Measurements from ENCODE around the gene LST1. TPM values are rescaled to one million over a fixed set of nuclear protein-coding genes. Genes with fewer than 3 reads are reported as not detected.

Gene LST1
- total RNA-seq, 1 experiment from 2014 or later = not detected

- no peak overlapping the region for H3K27ac ChIP-seq (ENCODE audit: low read depth, low read length, poor library complexity, severe bottlenecking)
- BruUV-seq (replicated peaks) = no TSS peak
- no peaks in the 10 kb centered on the region for H3K4me1 ChIP-seq (ENCODE audit: insufficient read depth, low read length, poor library complexity, severe bottlenecking)
- CTCF ChIA-PET = no interaction called here
- H3K9me3 ChIP-seq (ENCODE audit: low read depth, low read length, poor library complexity, severe bottlenecking) = no peaks in the 10 kb centered on the region
- no peak for DNase-seq (ENCODE audit: low spot score)
- intact Hi-C loops (cut with micrococcal nuclease; ENCODE audit: unreplicated experiment) = no loop called here
- no peaks in the 10 kb centered on the region for H3K27me3 ChIP-seq (replicated peaks; ENCODE audit: insufficient read depth, low read depth, low read length, poor library complexity)
- POLR2A ChIA-PET (ENCODE audit: low non-redundant PET) = no interaction called here
- TF ChIP-seq, protein P1, sequence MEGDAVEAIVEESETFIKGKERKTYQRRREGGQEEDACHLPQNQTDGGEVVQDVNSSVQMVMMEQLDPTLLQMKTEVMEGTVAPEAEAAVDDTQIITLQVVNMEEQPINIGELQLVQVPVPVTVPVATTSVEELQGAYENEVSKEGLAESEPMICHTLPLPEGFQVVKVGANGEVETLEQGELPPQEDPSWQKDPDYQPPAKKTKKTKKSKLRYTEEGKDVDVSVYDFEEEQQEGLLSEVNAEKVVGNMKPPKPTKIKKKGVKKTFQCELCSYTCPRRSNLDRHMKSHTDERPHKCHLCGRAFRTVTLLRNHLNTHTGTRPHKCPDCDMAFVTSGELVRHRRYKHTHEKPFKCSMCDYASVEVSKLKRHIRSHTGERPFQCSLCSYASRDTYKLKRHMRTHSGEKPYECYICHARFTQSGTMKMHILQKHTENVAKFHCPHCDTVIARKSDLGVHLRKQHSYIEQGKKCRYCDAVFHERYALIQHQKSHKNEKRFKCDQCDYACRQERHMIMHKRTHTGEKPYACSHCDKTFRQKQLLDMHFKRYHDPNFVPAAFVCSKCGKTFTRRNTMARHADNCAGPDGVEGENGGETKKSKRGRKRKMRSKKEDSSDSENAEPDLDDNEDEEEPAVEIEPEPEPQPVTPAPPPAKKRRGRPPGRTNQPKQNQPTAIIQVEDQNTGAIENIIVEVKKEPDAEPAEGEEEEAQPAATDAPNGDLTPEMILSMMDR (conservative IDR thresholded peaks at IDR 0.05; ENCODE audit: low read depth, low read length) = no peak
- no peak for TF ChIP-seq EZH2 (IDR thresholded peaks at IDR 0.05; ENCODE audit: borderline replicate concordance, low read depth, low read length, poor library complexity, severe bottlenecking)
- H3K36me3 ChIP-seq (ENCODE audit: insufficient read depth, low read length, poor library complexity, severe bottlenecking) = peaks cover 99% of the 10 kb centered on the region
- H3K4me3 ChIP-seq (ENCODE audit: low read depth, low read length, poor library complexity, severe bottlenecking) = no peak overlapping the region
Observed at GRCh38 chr6:31634969-31635575, 49.0 kb downstream of the LST1 start.

- Histone ChIP-seq H3K4me1 (ENCODE audit: insufficient read depth, low read length, poor library complexity, severe bottlenecking) (no peaks in the 10 kb centered on the region), H3K4me3 (ENCODE audit: low read depth, low read length, poor library complexity, severe bottlenecking) (no peak overlapping the region), H3K27ac (ENCODE audit: low read depth, low read length, poor library complexity, severe bottlenecking) (no peak overlapping the region), H3K36me3 (ENCODE audit: insufficient read depth, low read length, poor library complexity, severe bottlenecking) (peaks cover 99% of the 10 kb centered on the region), H3K27me3 (replicated peaks; ENCODE audit: insufficient read depth, low read depth, low read length, poor library complexity) (no peaks in the 10 kb centered on the region), H3K9me3 (ENCODE audit: low read depth, low read length, poor library complexity, severe bottlenecking) (no peaks in the 10 kb centered on the region)
- intact Hi-C loops (cut with micrococcal nuclease; ENCODE audit: unreplicated experiment) = no loop called here
- DNase-seq (ENCODE audit: low spot score) = no peak
- TSS peak; percentile 34 for BruUV-seq (replicated peaks)
- POLR2A ChIA-PET (ENCODE audit: low non-redundant PET) = interaction anchor here (0.6 kb wide), 1 partner anchor 23 kb away, joined by 4 read pairs; the partner anchor contains the start of gene C6orf47
- CTCF ChIA-PET = no interaction called here
- no peak for TF ChIP-seq EZH2 (IDR thresholded peaks at IDR 0.05; ENCODE audit: borderline replicate concordance, low read depth, low read length, poor library complexity, severe bottlenecking)
- TF ChIP-seq, protein P1 (conservative IDR thresholded peaks at IDR 0.05; ENCODE audit: low read depth, low read length) = no peak
Observed at GRCh38 chr6:31636698-31637596, 50.9 kb downstream of the LST1 start.

Small RNA genes lying within 50 kb of the gene (microRNA-seq; reads per million reads assigned to microRNA genes)
- 1.1 reads per million for gene MIR6832

Other genes starting within 250 kb of the LST1 start
- 27.3 and 29.9 TPM in 2 replicates for gene HLA-B, start 229.1 kb upstream of the LST1 start, total RNA-seq (2021)
- 31.6 and 41.2 TPM in 2 replicates for gene MICA, start 182.7 kb upstream of the LST1 start, total RNA-seq (2021)
- gene MICB, start 88.1 kb upstream of the LST1 start, total RNA-seq (2021) = 11.1 and 12.7 TPM in 2 replicates
- not detected in 2 replicates for gene MCCD1, start 57.3 kb upstream of the LST1 start, total RNA-seq (2021)
- gene DDX39B, start 44.3 kb upstream of the LST1 start, total RNA-seq (2021) = 558 and 594 TPM in 2 replicates
- 2.5 and 3.1 TPM in 2 replicates for gene ATP6V1G2, start 39.7 kb upstream of the LST1 start, total RNA-seq (2021)
- 15.7 and 17.2 TPM in 2 replicates for gene NFKBIL1, start 38.7 kb upstream of the LST1 start, total RNA-seq (2021)
- not detected in 2 replicates for gene LTA, start 14.0 kb upstream of the LST1 start, total RNA-seq (2021)
- 0.17 and 0.42 TPM in 2 replicates for gene TNF, start 10.7 kb upstream of the LST1 start, total RNA-seq (2021)
- gene LTB, start 3.9 kb upstream of the LST1 start, total RNA-seq (2021) = not detected in 2 replicates
- not detected in 2 replicates for gene NCR3, start 6.7 kb downstream of the LST1 start, total RNA-seq (2021)
- gene AIF1, start 29.0 kb downstream of the LST1 start, total RNA-seq (2021) = 0.64 and 0.68 TPM in 2 replicates
- 289 and 313 TPM in 2 replicates for gene PRRC2A, start 34.4 kb downstream of the LST1 start, total RNA-seq (2021)
- 391 and 393 TPM in 2 replicates for gene BAG6, start 66.4 kb downstream of the LST1 start, total RNA-seq (2021)
- gene APOM, start 69.6 kb downstream of the LST1 start, total RNA-seq (2021) = 2.5 and 4.8 TPM in 2 replicates
- 20.1 and 21.3 TPM in 2 replicates for gene C6orf47, start 74.5 kb downstream of the LST1 start, total RNA-seq (2021)
- gene GPANK1, start 78.7 kb downstream of the LST1 start, total RNA-seq (2021) = 27.7 and 32.0 TPM in 2 replicates
- 252 and 253 TPM in 2 replicates for gene CSNK2B, start 79.8 kb downstream of the LST1 start, total RNA-seq (2021)
- 18.9 and 19.4 TPM in 2 replicates for gene LY6G5B, start 83.7 kb downstream of the LST1 start, total RNA-seq (2021)
- 3.9 and 6.8 TPM in 2 replicates for gene LY6G5C, start 94.8 kb downstream of the LST1 start, total RNA-seq (2021)
- gene ABHD16A, start 117.0 kb downstream of the LST1 start, total RNA-seq (2021) = 36.3 and 45.6 TPM in 2 replicates
- gene LY6G6F, start 120.6 kb downstream of the LST1 start, total RNA-seq (2021) = not detected in 2 replicates
- gene LY6G6D, start 129.1 kb downstream of the LST1 start, total RNA-seq (2021) = not detected in 2 replicates
- gene LY6G6C, start 135.5 kb downstream of the LST1 start, total RNA-seq (2021) = 0.42 and 0.80 TPM in 2 replicates
- not detected in 2 replicates for gene MPIG6B, start 137.1 kb downstream of the LST1 start, total RNA-seq (2021)
- 68.2 and 86.7 TPM in 2 replicates for gene DDAH2, start 143.0 kb downstream of the LST1 start, total RNA-seq (2021)
- gene CLIC1, start 150.3 kb downstream of the LST1 start, total RNA-seq (2021) = 371 and 431 TPM in 2 replicates
- gene MSH5, start 153.7 kb downstream of the LST1 start, total RNA-seq (2021) = 76.4 and 102 TPM in 2 replicates
- gene SAPCD1, start 176.4 kb downstream of the LST1 start, total RNA-seq (2021) = 9.9 and 19.9 TPM in 2 replicates
- 2.7 and 2.8 TPM in 2 replicates for gene VWA7, start 191.1 kb downstream of the LST1 start, total RNA-seq (2021)
- 233 and 247 TPM in 2 replicates for gene VARS1, start 209.5 kb downstream of the LST1 start, total RNA-seq (2021)
- gene LSM2, start 220.7 kb downstream of the LST1 start, total RNA-seq (2021) = 99.8 and 104 TPM in 2 replicates
- 1.1 and 1.4 TPM in 2 replicates for gene HSPA1L, start 229.0 kb downstream of the LST1 start, total RNA-seq (2021)
- 113 and 129 TPM in 2 replicates for gene HSPA1A, start 229.3 kb downstream of the LST1 start, total RNA-seq (2021)
- gene HSPA1B, start 241.5 kb downstream of the LST1 start, total RNA-seq (2021) = 116 and 131 TPM in 2 replicates

All from A673 (cell line).